Activated CD4-positive, alpha-beta T cell treated with anti-CD3 and anti-CD28 coated beads, Interleukin-2, amount 10 ng/mL, durations not matched to agents 7 days and 5 days (primary cell): ENCODE results near the gene SESN1. TPM values are rescaled to one million over a fixed set of nuclear protein-coding genes. Genes with fewer than 3 reads are reported as not detected.

Experiments used
- CTCF ChIA-PET: fragments of 350-600 bp; sonication (Branson Sonifier 250); formaldehyde crosslinking; loops from one replicate; lab custom pipeline; 2021; ENCODE audit warnings: antibody characterized with exemption; lab: Charles Lee
- POLR2A ChIA-PET: fragments of 350-600 bp; sonication (Branson Sonifier 250); formaldehyde crosslinking; loops from one replicate; lab custom pipeline; 2021; ENCODE audit warnings: antibody characterized with exemption; lab: Charles Lee
- DNase-seq: peaks from one replicate; pipeline ENCODE4 v3.0.0-alpha.2; 2020
- H3K27ac Mint-ChIP-seq: one replicate; pipeline ENCODE4 v1.8.0; 2021; ENCODE audit warnings: mild to moderate bottlenecking, moderate library complexity, mixed read lengths
- H3K27me3 Mint-ChIP-seq: one replicate; pipeline ENCODE4 v1.8.0; 2021; ENCODE audit warnings: mixed read lengths
- H3K36me3 Mint-ChIP-seq: one replicate; pipeline ENCODE4 v1.8.0; 2021; ENCODE audit warnings: low read depth, mixed read lengths
- H3K4me1 Mint-ChIP-seq: one replicate; pipeline ENCODE4 v1.8.0; 2021; ENCODE audit warnings: mixed read lengths
- H3K4me3 Mint-ChIP-seq: one replicate; pipeline ENCODE4 v1.8.0; 2021; ENCODE audit warnings: mild to moderate bottlenecking, moderate library complexity, mixed read lengths
- H3K9me3 Mint-ChIP-seq: one replicate; pipeline ENCODE4 v1.8.0; 2021; ENCODE audit warnings: mixed read lengths
- total RNA-seq, 2 experiments: library from RNA; stranded (reverse); gene quantifications; one replicate each; pipeline ENCODE4 v1.2.3, GENCODE V29; 2021

The SESN1 gene
- total RNA-seq, 2 experiments from 2014 or later = 19.9 to 21.6 TPM

GRCh38 chr6:109015176-109015575 lies 79.5 kb downstream of the SESN1 start:
- Mint-ChIP-seq H3K9me3 (no peaks in the 10 kb centered on the region), H3K27ac (no peak overlapping the region), H3K4me3 (no peak overlapping the region), H3K27me3 (no peaks in the 10 kb centered on the region), H3K36me3 (no peaks in the 10 kb centered on the region), H3K4me1 (peaks cover 26% of the 10 kb centered on the region)
- ChIA-PET POLR2A (interaction anchor here (0.6 kb wide), 1 partner anchor 78 kb away, joined by 3 read pairs; no protein-coding TSS in a partner anchor), CTCF (interaction anchor here (1.2 kb wide), 1 partner anchor 57 kb away, joined by 3 read pairs; no protein-coding TSS in a partner anchor)
- DNase-seq = no peak

- no peak for DNase-seq
- Mint-ChIP-seq H3K9me3 (no peaks in the 10 kb centered on the region), H3K27ac (no peak overlapping the region), H3K4me1 (peaks cover 29% of the 10 kb centered on the region), H3K4me3 (no peak overlapping the region), H3K36me3 (no peaks in the 10 kb centered on the region), H3K27me3 (no peaks in the 10 kb centered on the region)
- ChIA-PET POLR2A (interaction anchor here (0.6 kb wide), 1 partner anchor 79 kb away, joined by 3 read pairs; no protein-coding TSS in a partner anchor), CTCF (interaction anchor here (1.2 kb wide), 1 partner anchor 57 kb away, joined by 3 read pairs; no protein-coding TSS in a partner anchor)
Measured at GRCh38 chr6:109014606-109015005, 80.0 kb downstream of the SESN1 start.

GRCh38 chr6:109013656-109014305 lies 80.9 kb downstream of the SESN1 start:
- H3K4me1 Mint-ChIP-seq = peaks cover 24% of the 10 kb centered on the region
- ChIA-PET CTCF (interaction anchor here (0.7 to 1.2 kb wide), 2 partner anchors 58 to 74 kb away, joined by 3 read pairs; no protein-coding TSS in a partner anchor), POLR2A (interaction anchor here (0.7 kb wide), 1 partner anchor 39 kb away, joined by 12 read pairs; no protein-coding TSS in a partner anchor)
- no peak overlapping the region for H3K4me3 Mint-ChIP-seq
- H3K9me3 Mint-ChIP-seq = no peaks in the 10 kb centered on the region
- no peak overlapping the region for H3K27ac Mint-ChIP-seq
- no peaks in the 10 kb centered on the region for H3K27me3 Mint-ChIP-seq
- no peaks in the 10 kb centered on the region for H3K36me3 Mint-ChIP-seq
- no peak for DNase-seq

GRCh38 chr6:109010705-109011102 lies 83.9 kb downstream of the SESN1 start:
- no peaks in the 10 kb centered on the region for H3K9me3 Mint-ChIP-seq
- peaks cover 45% of the 10 kb centered on the region for H3K4me1 Mint-ChIP-seq

GRCh38 chr6:109009962-109010704 lies 84.5 kb downstream of the SESN1 start:
- no peaks in the 10 kb centered on the region for H3K27me3 Mint-ChIP-seq
- H3K9me3 Mint-ChIP-seq = no peaks in the 10 kb centered on the region
- H3K27ac Mint-ChIP-seq = peak overlapping the region; percentile 95
- peaks cover 9% of the 10 kb centered on the region for H3K36me3 Mint-ChIP-seq
- CTCF ChIA-PET = interaction anchor here (1.1 to 1.2 kb wide), 2 partner anchors 15 to 63 kb away, joined by 3 to 4 read pairs; no protein-coding TSS in a partner anchor
- peak overlapping the region; percentile 86 for H3K4me3 Mint-ChIP-seq
- POLR2A ChIA-PET = interaction anchor here (0.5 to 0.6 kb wide), 2 partner anchors 368 to 415 kb away, joined by 3 read pairs; no protein-coding TSS in a partner anchor
- peaks cover 44% of the 10 kb centered on the region for H3K4me1 Mint-ChIP-seq
- no peak for DNase-seq

More at GRCh38 chr6:109010705-109011102, 83.9 kb downstream of the SESN1 start:
- Mint-ChIP-seq H3K4me3 (no peak overlapping the region), H3K27me3 (no peaks in the 10 kb centered on the region), H3K27ac (peak overlapping the region; percentile 3), H3K36me3 (peaks cover 9% of the 10 kb centered on the region)
- no peak for DNase-seq
- ChIA-PET POLR2A (no interaction called here), CTCF (interaction anchor here (1.1 to 1.2 kb wide), 2 partner anchors 15 to 63 kb away, joined by 3 to 4 read pairs; no protein-coding TSS in a partner anchor)

GRCh38 chr6:109009236-109009961 lies 85.2 kb downstream of the SESN1 start:
- Mint-ChIP-seq H3K4me1 (peaks cover 41% of the 10 kb centered on the region), H3K4me3 (peak overlapping the region; percentile 96), H3K27me3 (no peaks in the 10 kb centered on the region), H3K27ac (peak overlapping the region; percentile 95), H3K36me3 (peaks cover 9% of the 10 kb centered on the region), H3K9me3 (no peaks in the 10 kb centered on the region)
- CTCF ChIA-PET = interaction anchor here (1.3 kb wide), 1 partner anchor 63 kb away, joined by 3 read pairs; no protein-coding TSS in a partner anchor
- DNase-seq = peak; percentile 93
- POLR2A ChIA-PET = interaction anchor here (0.5 to 0.6 kb wide), 2 partner anchors 368 to 414 kb away, joined by 3 read pairs; no protein-coding TSS in a partner anchor

- peaks cover 37% of the 10 kb centered on the region for H3K4me1 Mint-ChIP-seq
- no peaks in the 10 kb centered on the region for H3K27me3 Mint-ChIP-seq
- DNase-seq = peak; percentile 14
- H3K36me3 Mint-ChIP-seq = peaks cover 9% of the 10 kb centered on the region
- peak overlapping the region; percentile 96 for H3K4me3 Mint-ChIP-seq
- no peaks in the 10 kb centered on the region for H3K9me3 Mint-ChIP-seq
- CTCF ChIA-PET = interaction anchor here (0.6 to 1.3 kb wide), 3 partner anchors 62 to 134 kb away, joined by 3 read pairs; no protein-coding TSS in a partner anchor
- peak overlapping the region; percentile 97 for H3K27ac Mint-ChIP-seq
- POLR2A ChIA-PET = interaction anchor here (0.6 kb wide), 2 partner anchors 27 to 51 kb away, joined by 3 read pairs; no protein-coding TSS in a partner anchor
Measured at GRCh38 chr6:109008537-109009235, 86.0 kb downstream of the SESN1 start.

GRCh38 chr6:109008054-109008453 lies 86.6 kb downstream of the SESN1 start:
- CTCF ChIA-PET = interaction anchor here (1.3 kb wide), 1 partner anchor 61 kb away, joined by 3 read pairs; no protein-coding TSS in a partner anchor
- Mint-ChIP-seq H3K4me1 (peaks cover 39% of the 10 kb centered on the region), H3K4me3 (peak overlapping the region; percentile 96), H3K36me3 (peaks cover 9% of the 10 kb centered on the region), H3K27ac (peak overlapping the region; percentile 97), H3K27me3 (no peaks in the 10 kb centered on the region), H3K9me3 (no peaks in the 10 kb centered on the region)
- POLR2A ChIA-PET = no interaction called here
- no peak for DNase-seq

GRCh38 chr6:109007521-109007920 lies 87.1 kb downstream of the SESN1 start:
- H3K27me3 Mint-ChIP-seq = no peaks in the 10 kb centered on the region
- H3K4me1 Mint-ChIP-seq = peaks cover 40% of the 10 kb centered on the region
- peak overlapping the region; percentile 96 for H3K4me3 Mint-ChIP-seq
- no peaks in the 10 kb centered on the region for H3K9me3 Mint-ChIP-seq
- H3K36me3 Mint-ChIP-seq = peaks cover 9% of the 10 kb centered on the region
- no peak for DNase-seq
- H3K27ac Mint-ChIP-seq = peak overlapping the region; percentile 25
- ChIA-PET POLR2A (no interaction called here), CTCF (no interaction called here)

GRCh38 chr6:109006818-109007217 lies 87.8 kb downstream of the SESN1 start:
- peak overlapping the region; percentile 19 for H3K27ac Mint-ChIP-seq
- POLR2A ChIA-PET = no interaction called here
- no peaks in the 10 kb centered on the region for H3K9me3 Mint-ChIP-seq
- peak overlapping the region; percentile 60 for H3K4me3 Mint-ChIP-seq
- no peak for DNase-seq
- peaks cover 9% of the 10 kb centered on the region for H3K36me3 Mint-ChIP-seq
- H3K4me1 Mint-ChIP-seq = peaks cover 45% of the 10 kb centered on the region
- no peaks in the 10 kb centered on the region for H3K27me3 Mint-ChIP-seq
- CTCF ChIA-PET = no interaction called here

- Mint-ChIP-seq H3K4me1 (peaks cover 27% of the 10 kb centered on the region), H3K27ac (no peak overlapping the region), H3K4me3 (no peak overlapping the region), H3K27me3 (no peaks in the 10 kb centered on the region), H3K9me3 (no peaks in the 10 kb centered on the region), H3K36me3 (peaks cover 22% of the 10 kb centered on the region)
- ChIA-PET CTCF (no interaction called here), POLR2A (no interaction called here)
- DNase-seq = no peak
Measured at GRCh38 chr6:109002882-109003281, 91.8 kb downstream of the SESN1 start.
